K562 (cell line): ENCODE results near the gene HOXC5. TPM values are rescaled to one million over a fixed set of nuclear protein-coding genes. Genes with fewer than 3 reads are reported as not detected.

Source experiments
- ARID3A ChIP-seq: IDR thresholded peaks from 2 replicates; pipeline ENCODE4 v1.6.1; 2012; ENCODE audit warnings: low read depth, low read length, improper control_type of control experiment, borderline replicate concordance
- BRD4 ChIP-seq: fragments of 200-600 bp; sonication (generic); IDR thresholded peaks from 2 replicates; pipeline ENCODE4 v1.6.1; 2017; ENCODE audit warnings: inconsistent platforms
- ETS2 ChIP-seq: IDR thresholded peaks from 2 replicates; pipeline ENCODE4 v1.6.1; 2016; ENCODE audit warnings: borderline replicate concordance, missing genetic modification characterization, mild to moderate bottlenecking, moderate library complexity, missing compliant biosample characterization; ENCODE audit not compliant: poor library complexity, severe bottlenecking
- FOXA1 ChIP-seq: fragments of 450-650 bp; IDR thresholded peaks from 2 replicates; pipeline ENCODE4 v1.6.1; 2016; ENCODE audit warnings: mild to moderate bottlenecking, borderline replicate concordance
- GTF2A2 ChIP-seq: IDR thresholded peaks from 2 replicates; pipeline ENCODE4 v1.6.1; 2016; ENCODE audit warnings: mild to moderate bottlenecking, missing genetic modification characterization, missing compliant biosample characterization
- HEY1 ChIP-seq: fragments of 250-450 bp; sonication (Bioruptor Pico); IDR thresholded peaks from 2 replicates; pipeline ENCODE4 v1.5.0; 2020; ENCODE audit warnings: mild to moderate bottlenecking, moderate library complexity, borderline replicate concordance
- HSF4 ChIP-seq: fragments of 250-450 bp; sonication (Bioruptor Pico); IDR thresholded peaks from 2 replicates; pipeline ENCODE4 v2.1.2; 2022; ENCODE audit warnings: mild to moderate bottlenecking, moderate library complexity, borderline replicate concordance
- MBD2 ChIP-seq: sonication (generic); IDR thresholded peaks from 2 replicates; pipeline ENCODE4 v1.6.1; 2016; ENCODE audit warnings: low read depth, borderline replicate concordance
- NONO ChIP-seq, 2 experiments: fragments of 200-400 bp in 1 of 2; fragments of 450-650 bp in 1 of 2; formaldehyde crosslinking in 1 of 2; IDR thresholded peaks; 2 replicates each; pipeline ENCODE4 v1.6.1; 2017; ENCODE audit warnings: low read depth in 2 of 2, mild to moderate bottlenecking in 2 of 2, moderate library complexity in 2 of 2, low read length in 1 of 2
- SAFB2 ChIP-seq: fragments of 200-400 bp; formaldehyde crosslinking; IDR thresholded peaks from 2 replicates; pipeline ENCODE4 v1.6.1; 2018; ENCODE audit warnings: borderline replicate concordance, low read length, low read depth, moderate library complexity; ENCODE audit not compliant: severe bottlenecking
- XRCC4 ChIP-seq: IDR thresholded peaks from one replicate; pipeline ENCODE4 v1.6.1; 2011; ENCODE audit not compliant: insufficient read depth, insufficient read length; ENCODE audit errors: extremely low read depth
- ZNF140 ChIP-seq: fragments of 250-450 bp; sonication (Bioruptor Pico); IDR thresholded peaks from 2 replicates; pipeline ENCODE4 v1.8.0; 2021; ENCODE audit warnings: moderate library complexity, mild to moderate bottlenecking, inconsistent platforms
- ZNF41 ChIP-seq: fragments of 250-450 bp; sonication (Bioruptor Pico); conservative IDR thresholded peaks from 2 replicates; pipeline ENCODE4 v1.4.0; 2020; ENCODE audit warnings: mild to moderate bottlenecking
- polyA plus RNA-seq, 8 experiments: library from polyadenylated mRNA; depleted of rRNA in 4 of 8; stranded (reverse) in 5 of 8; unstranded in 3 of 8; fragments of >200 nt; fragmentation: Nextera tagmentation in 2 of 8; fragmentation: Illumina TruSeq in 1 of 8; extraction: Ambion mirVana in 2 of 8; extraction: Trizol in 1 of 8; gene quantifications; 2 replicates each; pipeline versions ENCODE4 v1.2.1 to v1.2.3, GENCODE V29; 2011 to 2014; ENCODE audit warnings: inconsistent platforms in 1 of 8, missing spikeins in 1 of 8
- total RNA-seq, 7 experiments: library from RNA; depleted of rRNA in 6 of 7; stranded (reverse); fragments of >200 nt in 6 of 7; fragmentation: Illumina TruSeq in 2 of 7; extraction: Trizol in 2 of 7; gene quantifications; 2 replicates each; pipeline versions ENCODE4 v1.2.1 to v1.2.3, GENCODE V29; 2011 to 2021; ENCODE audit warnings: low replicate concordance in 1 of 7
- TF ChIP-seq, protein P1 (sequence below): fragments of 450-650 bp; IDR thresholded peaks from 2 replicates; pipeline ENCODE4 v1.6.1; 2016; ENCODE audit warnings: antibody characterized with exemption
- TF ChIP-seq, protein P2 (sequence below): fragments of 450-650 bp; IDR thresholded peaks from 2 replicates; pipeline ENCODE4 v1.6.1; 2016; ENCODE audit warnings: borderline replicate concordance
- TF ChIP-seq, protein P3 (sequence below), 2 experiments: fragments of 150-350 bp in 1 of 2; IDR thresholded peaks; 2 replicates each; pipeline ENCODE4 v1.6.1; 2012 to 2016; ENCODE audit warnings: low read depth in 2 of 2, low read length in 2 of 2, mild to moderate bottlenecking in 1 of 2, moderate library complexity in 1 of 2

HOXC5 gene
- total and polyA plus RNA-seq, 9 of the 15 experiments (the other 6 are each of a cell fraction or from before 2014, with no cell fraction given): 0.10 to 0.44 (median 0.18) TPM; not detected in 4

- TF ChIP-seq XRCC4 (no peak), MBD2 (no peak), ETS2 (no peak), ARID3A (no peak), HSF4 (CRISPR knock-in tag) (no peak), ZNF140 (CRISPR knock-in tag) (no peak), GTF2A2 (no peak), SAFB2 (no peak), NONO (IDR thresholded peaks at IDR 0.05; ENCODE audit: low read depth in 2 of 2, low read length in 1 of 2) (no peak), ZNF41 (CRISPR knock-in tag) (no peak), HEY1 (no peak), BRD4 (peak; percentile 43; the same call in 1 of the 2 replicates), FOXA1 (no peak)
- TF ChIP-seq, protein P1, sequence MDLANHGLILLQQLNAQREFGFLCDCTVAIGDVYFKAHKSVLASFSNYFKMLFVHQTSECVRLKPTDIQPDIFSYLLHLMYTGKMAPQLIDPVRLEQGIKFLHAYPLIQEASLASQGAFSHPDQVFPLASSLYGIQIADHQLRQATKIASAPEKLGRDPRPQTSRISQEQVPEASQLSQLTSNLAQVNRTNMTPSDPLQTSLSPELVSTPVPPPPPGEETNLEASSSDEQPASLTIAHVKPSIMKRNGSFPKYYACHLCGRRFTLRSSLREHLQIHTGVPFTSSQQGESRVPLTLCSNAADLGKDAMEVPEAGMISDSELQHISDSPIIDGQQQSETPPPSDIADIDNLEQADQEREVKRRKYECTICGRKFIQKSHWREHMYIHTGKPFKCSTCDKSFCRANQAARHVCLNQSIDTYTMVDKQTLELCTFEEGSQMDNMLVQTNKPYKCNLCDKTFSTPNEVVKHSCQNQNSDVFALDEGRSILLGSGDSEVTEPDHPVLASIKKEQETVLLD: peak; percentile 42; the same call in 1 of the 2 replicates
- TF ChIP-seq, protein P2, sequence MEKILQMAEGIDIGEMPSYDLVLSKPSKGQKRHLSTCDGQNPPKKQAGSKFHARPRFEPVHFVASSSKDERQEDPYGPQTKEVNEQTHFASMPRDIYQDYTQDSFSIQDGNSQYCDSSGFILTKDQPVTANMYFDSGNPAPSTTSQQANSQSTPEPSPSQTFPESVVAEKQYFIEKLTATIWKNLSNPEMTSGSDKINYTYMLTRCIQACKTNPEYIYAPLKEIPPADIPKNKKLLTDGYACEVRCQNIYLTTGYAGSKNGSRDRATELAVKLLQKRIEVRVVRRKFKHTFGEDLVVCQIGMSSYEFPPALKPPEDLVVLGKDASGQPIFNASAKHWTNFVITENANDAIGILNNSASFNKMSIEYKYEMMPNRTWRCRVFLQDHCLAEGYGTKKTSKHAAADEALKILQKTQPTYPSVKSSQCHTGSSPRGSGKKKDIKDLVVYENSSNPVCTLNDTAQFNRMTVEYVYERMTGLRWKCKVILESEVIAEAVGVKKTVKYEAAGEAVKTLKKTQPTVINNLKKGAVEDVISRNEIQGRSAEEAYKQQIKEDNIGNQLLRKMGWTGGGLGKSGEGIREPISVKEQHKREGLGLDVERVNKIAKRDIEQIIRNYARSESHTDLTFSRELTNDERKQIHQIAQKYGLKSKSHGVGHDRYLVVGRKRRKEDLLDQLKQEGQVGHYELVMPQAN: peak; percentile 34; the same call in 1 of the 2 replicates
- TF ChIP-seq, protein P3, sequence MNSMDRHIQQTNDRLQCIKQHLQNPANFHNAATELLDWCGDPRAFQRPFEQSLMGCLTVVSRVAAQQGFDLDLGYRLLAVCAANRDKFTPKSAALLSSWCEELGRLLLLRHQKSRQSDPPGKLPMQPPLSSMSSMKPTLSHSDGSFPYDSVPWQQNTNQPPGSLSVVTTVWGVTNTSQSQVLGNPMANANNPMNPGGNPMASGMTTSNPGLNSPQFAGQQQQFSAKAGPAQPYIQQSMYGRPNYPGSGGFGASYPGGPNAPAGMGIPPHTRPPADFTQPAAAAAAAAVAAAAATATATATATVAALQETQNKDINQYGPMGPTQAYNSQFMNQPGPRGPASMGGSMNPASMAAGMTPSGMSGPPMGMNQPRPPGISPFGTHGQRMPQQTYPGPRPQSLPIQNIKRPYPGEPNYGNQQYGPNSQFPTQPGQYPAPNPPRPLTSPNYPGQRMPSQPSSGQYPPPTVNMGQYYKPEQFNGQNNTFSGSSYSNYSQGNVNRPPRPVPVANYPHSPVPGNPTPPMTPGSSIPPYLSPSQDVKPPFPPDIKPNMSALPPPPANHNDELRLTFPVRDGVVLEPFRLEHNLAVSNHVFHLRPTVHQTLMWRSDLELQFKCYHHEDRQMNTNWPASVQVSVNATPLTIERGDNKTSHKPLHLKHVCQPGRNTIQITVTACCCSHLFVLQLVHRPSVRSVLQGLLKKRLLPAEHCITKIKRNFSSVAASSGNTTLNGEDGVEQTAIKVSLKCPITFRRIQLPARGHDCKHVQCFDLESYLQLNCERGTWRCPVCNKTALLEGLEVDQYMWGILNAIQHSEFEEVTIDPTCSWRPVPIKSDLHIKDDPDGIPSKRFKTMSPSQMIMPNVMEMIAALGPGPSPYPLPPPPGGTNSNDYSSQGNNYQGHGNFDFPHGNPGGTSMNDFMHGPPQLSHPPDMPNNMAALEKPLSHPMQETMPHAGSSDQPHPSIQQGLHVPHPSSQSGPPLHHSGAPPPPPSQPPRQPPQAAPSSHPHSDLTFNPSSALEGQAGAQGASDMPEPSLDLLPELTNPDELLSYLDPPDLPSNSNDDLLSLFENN (IDR thresholded peaks at IDR 0.05; ENCODE audit: low read depth in 2 of 2, low read length in 2 of 2): no peak
These were observed 33.2 kb upstream of the HOXC5 start (continued) for GRCh38 chr12:53999559-54000115.
